ENCODE measurements around the gene MTERF4. TPM values are rescaled to one million over a fixed set of nuclear protein-coding genes. Genes with fewer than 3 reads are reported as not detected.

MTERF4 gene
- total and polyA plus RNA-seq, 7 donors = 18.9 to 47.9 (median 29.1) TPM

DNA sequence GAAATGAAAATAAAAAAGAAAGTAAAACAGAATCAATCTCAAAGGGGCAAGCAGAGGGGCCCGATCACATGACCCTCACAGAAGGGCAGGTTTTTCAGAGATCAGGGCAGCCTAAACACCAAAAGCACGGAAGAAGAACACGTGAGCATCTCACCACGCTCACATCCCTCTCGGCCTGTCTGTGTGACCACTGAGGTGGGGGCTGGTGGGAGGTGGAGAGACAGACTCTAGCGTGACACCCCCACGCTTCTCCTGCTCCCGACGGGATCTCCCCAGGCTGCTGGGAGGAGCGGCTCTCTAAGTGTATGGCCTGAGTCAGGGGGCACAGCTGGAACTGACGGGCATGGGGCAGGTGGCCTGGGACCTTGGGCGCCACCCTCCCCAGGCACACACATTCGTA, 23.5 kb upstream of the MTERF4 start:
- no peaks in the 10 kb centered on the region for H3K9me3 ChIP-seq
- TF ChIP-seq EP300 (IDR thresholded peaks at IDR 0.05) = no peak
- TF ChIP-seq POLR2AphosphoS5 (IDR thresholded peaks at IDR 0.05) = no peak
- no peak for TF ChIP-seq POLR2A (IDR thresholded peaks at IDR 0.05)
- TF ChIP-seq, protein P1, sequence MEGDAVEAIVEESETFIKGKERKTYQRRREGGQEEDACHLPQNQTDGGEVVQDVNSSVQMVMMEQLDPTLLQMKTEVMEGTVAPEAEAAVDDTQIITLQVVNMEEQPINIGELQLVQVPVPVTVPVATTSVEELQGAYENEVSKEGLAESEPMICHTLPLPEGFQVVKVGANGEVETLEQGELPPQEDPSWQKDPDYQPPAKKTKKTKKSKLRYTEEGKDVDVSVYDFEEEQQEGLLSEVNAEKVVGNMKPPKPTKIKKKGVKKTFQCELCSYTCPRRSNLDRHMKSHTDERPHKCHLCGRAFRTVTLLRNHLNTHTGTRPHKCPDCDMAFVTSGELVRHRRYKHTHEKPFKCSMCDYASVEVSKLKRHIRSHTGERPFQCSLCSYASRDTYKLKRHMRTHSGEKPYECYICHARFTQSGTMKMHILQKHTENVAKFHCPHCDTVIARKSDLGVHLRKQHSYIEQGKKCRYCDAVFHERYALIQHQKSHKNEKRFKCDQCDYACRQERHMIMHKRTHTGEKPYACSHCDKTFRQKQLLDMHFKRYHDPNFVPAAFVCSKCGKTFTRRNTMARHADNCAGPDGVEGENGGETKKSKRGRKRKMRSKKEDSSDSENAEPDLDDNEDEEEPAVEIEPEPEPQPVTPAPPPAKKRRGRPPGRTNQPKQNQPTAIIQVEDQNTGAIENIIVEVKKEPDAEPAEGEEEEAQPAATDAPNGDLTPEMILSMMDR (IDR thresholded peaks at IDR 0.05) = no peak
- no peak overlapping the region for H3K27ac ChIP-seq
- H3K4me1 ChIP-seq = no peaks in the 10 kb centered on the region
- intact Hi-C loops (cut with DNase I) = no loop called here
- H3K4me3 ChIP-seq = no peak overlapping the region
- 92 to 93% methylated on average over 13 of the region's 13 CpGs for WGBS, 2 donors
- DNase-seq = peak; percentile 43
- no peaks in the 10 kb centered on the region for H3K36me3 ChIP-seq
- H3K27me3 ChIP-seq = no peaks in the 10 kb centered on the region

DNA sequence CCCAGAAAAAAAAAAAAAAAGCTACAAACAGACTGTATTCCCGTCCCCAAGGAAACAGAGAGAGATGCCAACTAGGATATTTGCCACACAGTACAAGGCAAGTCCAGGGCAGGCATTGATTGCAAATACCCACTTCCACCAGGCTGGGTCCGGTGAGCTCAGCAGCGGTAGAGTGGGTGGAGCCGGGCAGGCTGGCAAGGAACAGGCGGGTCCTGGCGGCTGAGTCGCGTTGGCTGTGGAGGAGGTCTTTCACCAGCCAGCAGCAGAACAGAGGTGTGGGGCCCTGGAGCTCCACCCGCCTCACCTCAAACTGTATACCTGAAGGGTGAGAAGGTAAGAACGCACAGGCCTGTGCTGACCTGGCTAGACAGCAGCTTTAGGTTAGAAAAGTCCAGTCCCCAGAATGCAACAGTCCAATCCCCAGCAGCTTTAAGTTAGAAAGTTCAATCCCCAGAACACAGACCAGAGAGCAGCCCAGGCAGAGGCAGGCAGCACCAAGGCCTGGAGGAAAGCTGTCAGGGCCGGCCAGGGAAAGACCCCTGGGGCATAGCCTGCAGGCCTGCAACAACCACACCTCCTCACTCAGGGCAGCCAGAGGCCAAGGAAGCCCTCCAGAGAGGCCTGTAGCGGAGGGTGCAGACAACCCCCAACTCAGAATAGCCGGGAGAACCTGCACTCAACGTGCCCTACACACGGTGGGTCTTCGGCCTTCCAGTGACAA, 21.9 kb upstream of the MTERF4 start:
- Histone ChIP-seq H3K36me3 (no peaks in the 10 kb centered on the region), H3K4me1 (no peaks in the 10 kb centered on the region), H3K4me3 (no peak overlapping the region), H3K27me3 (no peaks in the 10 kb centered on the region), H3K27ac (no peak overlapping the region), H3K9me3 (no peaks in the 10 kb centered on the region)
- TF ChIP-seq POLR2A (IDR thresholded peaks at IDR 0.05) (no peak), POLR2AphosphoS5 (IDR thresholded peaks at IDR 0.05) (no peak)
- TF ChIP-seq, protein P1 (IDR thresholded peaks at IDR 0.05) = no peak
- intact Hi-C loops (cut with DNase I) = no loop called here
- 55 to 84% methylated on average over 16 of the region's 16 CpGs for WGBS, 2 donors
- DNase-seq = peak; percentile 52

DNA sequence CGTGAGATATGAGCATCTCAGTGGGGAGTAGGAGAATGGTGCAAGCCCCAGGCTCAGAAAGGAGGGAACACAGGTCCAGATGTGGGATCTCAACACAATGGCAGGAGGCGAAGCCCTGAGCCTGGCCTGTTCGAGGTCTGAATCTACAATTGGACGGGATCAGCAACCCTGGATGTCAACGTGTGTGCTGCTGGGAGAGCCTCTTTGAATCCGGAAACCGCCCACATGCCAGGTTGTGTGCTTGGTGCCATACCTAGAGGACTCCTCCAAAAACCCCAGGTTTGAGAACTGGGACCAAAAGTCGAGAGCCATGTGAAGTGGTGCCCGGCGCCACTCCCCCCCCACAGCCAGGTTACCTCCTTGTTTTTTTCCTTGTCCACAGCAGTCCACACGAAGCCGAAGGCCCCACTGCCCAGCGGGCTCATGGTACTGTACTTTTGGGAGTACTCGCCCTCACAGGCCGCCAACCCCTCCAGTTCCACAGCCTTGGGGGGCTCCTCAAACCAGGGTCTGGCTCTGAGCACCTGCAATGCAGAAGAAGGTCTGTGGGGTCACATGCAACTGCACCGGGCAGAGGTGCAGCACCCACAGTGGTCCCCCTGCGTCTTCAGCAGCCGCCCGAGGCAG, 20.4 kb upstream of the MTERF4 start:
- intact Hi-C loops (cut with DNase I) = no loop called here
- no peaks in the 10 kb centered on the region for H3K36me3 ChIP-seq
- 87 to 95% methylated on average over 19 of the region's 19 CpGs for WGBS, 2 donors
- H3K27me3 ChIP-seq = no peaks in the 10 kb centered on the region
- H3K4me3 ChIP-seq = no peak overlapping the region
- TF ChIP-seq, protein P1 (IDR thresholded peaks at IDR 0.05) = no peak
- peak; percentile 41 for DNase-seq
- no peaks in the 10 kb centered on the region for H3K9me3 ChIP-seq
- no peaks in the 10 kb centered on the region for H3K4me1 ChIP-seq
- H3K27ac ChIP-seq = no peak overlapping the region

DNA sequence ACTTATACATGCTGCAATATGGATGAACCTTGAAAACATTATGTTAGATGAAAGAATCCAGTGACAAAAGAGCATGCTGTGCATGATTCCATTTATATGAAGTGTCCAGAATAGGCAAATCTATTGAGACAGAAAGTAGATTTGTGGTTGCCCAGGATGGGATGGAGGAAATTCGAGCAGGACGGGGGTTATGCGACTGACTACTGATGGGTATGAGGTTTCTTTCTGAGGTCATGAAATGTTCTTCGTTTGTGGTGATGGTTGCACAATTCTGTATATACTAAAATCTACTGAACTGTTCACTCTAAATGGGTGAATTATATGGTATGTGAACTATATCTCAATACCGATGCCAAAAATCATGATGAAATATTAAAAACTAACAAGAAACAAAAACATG, 18.9 kb upstream of the MTERF4 start:
- no peaks in the 10 kb centered on the region for H3K27me3 ChIP-seq
- H3K36me3 ChIP-seq = no peaks in the 10 kb centered on the region
- no peaks in the 10 kb centered on the region for H3K4me1 ChIP-seq
- H3K27ac ChIP-seq = no peak overlapping the region
- intact Hi-C loops (cut with DNase I) = no loop called here
- TF ChIP-seq POLR2AphosphoS5 (IDR thresholded peaks at IDR 0.05) (no peak), EP300 (IDR thresholded peaks at IDR 0.05) (no peak), POLR2A (IDR thresholded peaks at IDR 0.05) (no peak)
- TF ChIP-seq, protein P1 (IDR thresholded peaks at IDR 0.05) = no peak
- H3K4me3 ChIP-seq = no peak overlapping the region
- H3K9me3 ChIP-seq = no peaks in the 10 kb centered on the region
- DNase-seq = peak; percentile 4
- WGBS, 2 donors = 90 to 92% methylated on average over 5 of the region's 5 CpGs
